ENCODE measurements around the gene PPP2R2C.

PPP2R2C gene

GRCh38 chr4:6273661-6273990, 198.8 kb downstream of the PPP2R2C start:
- TF ChIP-seq, protein P1, sequence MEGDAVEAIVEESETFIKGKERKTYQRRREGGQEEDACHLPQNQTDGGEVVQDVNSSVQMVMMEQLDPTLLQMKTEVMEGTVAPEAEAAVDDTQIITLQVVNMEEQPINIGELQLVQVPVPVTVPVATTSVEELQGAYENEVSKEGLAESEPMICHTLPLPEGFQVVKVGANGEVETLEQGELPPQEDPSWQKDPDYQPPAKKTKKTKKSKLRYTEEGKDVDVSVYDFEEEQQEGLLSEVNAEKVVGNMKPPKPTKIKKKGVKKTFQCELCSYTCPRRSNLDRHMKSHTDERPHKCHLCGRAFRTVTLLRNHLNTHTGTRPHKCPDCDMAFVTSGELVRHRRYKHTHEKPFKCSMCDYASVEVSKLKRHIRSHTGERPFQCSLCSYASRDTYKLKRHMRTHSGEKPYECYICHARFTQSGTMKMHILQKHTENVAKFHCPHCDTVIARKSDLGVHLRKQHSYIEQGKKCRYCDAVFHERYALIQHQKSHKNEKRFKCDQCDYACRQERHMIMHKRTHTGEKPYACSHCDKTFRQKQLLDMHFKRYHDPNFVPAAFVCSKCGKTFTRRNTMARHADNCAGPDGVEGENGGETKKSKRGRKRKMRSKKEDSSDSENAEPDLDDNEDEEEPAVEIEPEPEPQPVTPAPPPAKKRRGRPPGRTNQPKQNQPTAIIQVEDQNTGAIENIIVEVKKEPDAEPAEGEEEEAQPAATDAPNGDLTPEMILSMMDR (conservative IDR thresholded peaks at IDR 0.05; ENCODE audit: low read depth): no peak
- POLR2A ChIA-PET (ENCODE audit: low non-redundant PET): no interaction called here
- CTCF ChIA-PET: no interaction called here
- DNase-seq (ENCODE audit: low spot score): no peak
- peak overlapping the region; percentile 58 for H3K27ac ChIP-seq

DNA sequence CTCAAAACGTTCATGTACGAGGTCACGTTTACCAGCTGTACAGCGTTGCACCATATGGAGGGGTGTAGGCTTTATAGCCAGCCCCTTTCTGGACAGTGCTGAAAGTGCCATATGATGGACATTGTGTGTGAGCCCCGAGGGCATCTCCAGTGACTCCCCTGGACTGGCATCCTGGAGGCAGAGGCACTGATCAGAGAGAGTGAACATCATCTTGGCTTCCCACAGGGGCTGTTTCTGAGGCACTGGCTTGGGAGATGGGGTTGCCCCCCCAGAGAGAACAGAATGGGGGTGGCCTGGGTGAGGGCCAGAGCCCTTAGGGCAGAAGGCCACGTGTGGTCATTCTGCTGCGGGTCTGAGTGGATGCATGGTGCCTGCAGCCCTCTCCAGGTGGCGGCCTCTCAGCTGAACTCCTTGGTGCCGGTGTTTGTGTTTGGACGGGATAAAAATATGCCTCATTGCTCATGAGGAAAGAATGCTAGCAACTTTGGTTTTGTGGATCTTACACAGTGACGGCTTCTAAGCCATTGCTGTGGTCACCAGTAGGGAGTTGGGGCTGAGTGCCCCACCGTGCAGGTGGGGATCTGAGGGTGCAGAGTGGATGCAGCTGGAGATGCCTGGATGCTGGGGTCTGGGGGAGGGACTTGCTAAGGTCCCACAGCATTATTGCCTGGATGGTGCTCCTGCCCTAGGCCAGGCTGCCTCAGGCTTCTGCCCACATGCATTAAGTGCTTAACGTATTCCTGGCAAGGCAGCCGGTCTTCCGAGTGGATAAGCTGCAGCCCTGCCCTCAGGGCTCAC, 199.4 kb downstream of the PPP2R2C start:
- ChIA-PET POLR2A (ENCODE audit: low non-redundant PET) (no interaction called here), CTCF (no interaction called here)
- DNase-seq (ENCODE audit: low spot score): peak; percentile 45
- TF ChIP-seq, protein P1 (conservative IDR thresholded peaks at IDR 0.05; ENCODE audit: low read depth): no peak
- H3K27ac ChIP-seq: peak overlapping the region; percentile 58

DNA sequence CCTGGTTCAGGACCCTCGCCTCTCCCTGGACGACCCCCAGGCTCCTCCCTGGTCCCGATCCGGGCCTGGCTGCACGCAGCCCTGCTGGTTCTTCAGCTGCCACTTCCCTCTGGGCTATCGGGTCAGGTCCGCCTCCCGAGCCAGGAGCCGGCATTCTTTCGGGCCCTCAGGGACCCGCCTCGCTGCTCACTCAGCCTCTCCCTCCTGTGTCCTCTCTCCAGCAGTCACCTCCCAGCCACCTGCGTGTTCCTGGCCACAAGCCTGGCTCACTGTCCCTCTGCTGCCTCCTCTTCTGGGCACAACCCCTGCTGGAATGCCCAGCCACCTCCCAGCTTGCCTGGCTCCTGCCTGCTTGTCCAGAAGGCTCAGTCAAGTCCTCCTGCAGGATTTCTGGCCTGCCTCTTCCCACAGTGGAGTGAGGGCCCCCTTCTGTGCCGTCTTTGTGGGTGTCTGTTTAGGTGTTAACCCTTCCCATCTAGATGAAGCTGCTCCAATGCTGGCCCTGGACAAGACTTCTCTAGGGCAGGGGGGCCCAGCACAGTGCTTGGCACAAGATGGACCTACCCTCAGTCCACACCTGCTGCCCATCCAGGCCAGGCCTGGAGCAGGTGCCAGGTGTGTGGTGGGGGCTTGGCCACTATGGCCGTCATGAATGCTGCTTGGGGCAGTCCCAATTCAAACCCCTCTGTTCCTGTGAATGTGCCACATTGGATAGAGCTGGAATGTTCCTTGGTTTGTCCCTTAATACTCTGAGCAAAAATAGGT, 200.5 kb downstream of the PPP2R2C start:
- no peak overlapping the region for H3K27ac ChIP-seq
- ChIA-PET CTCF (interaction anchor here (0.6 kb wide), 1 partner anchor 815 kb away, joined by 3 read pairs; no protein-coding TSS in a partner anchor), POLR2A (ENCODE audit: low non-redundant PET) (no interaction called here)
- DNase-seq (ENCODE audit: low spot score): no peak
- TF ChIP-seq, protein P1 (conservative IDR thresholded peaks at IDR 0.05; ENCODE audit: low read depth): no peak

- no peak overlapping the region for H3K27ac ChIP-seq
- TF ChIP-seq, protein P1 (conservative IDR thresholded peaks at IDR 0.05; ENCODE audit: low read depth): no peak
- CTCF ChIA-PET: no interaction called here
- no peak for DNase-seq (ENCODE audit: low spot score)
- POLR2A ChIA-PET (ENCODE audit: low non-redundant PET): no interaction called here
Measured at GRCh38 chr4:6271206-6271605, 201.2 kb downstream of the PPP2R2C start.

- H3K27ac ChIP-seq: no peak overlapping the region
- CTCF ChIA-PET: no interaction called here
- DNase-seq (ENCODE audit: low spot score): no peak
- TF ChIP-seq, protein P1 (conservative IDR thresholded peaks at IDR 0.05; ENCODE audit: low read depth): no peak
- POLR2A ChIA-PET (ENCODE audit: low non-redundant PET): no interaction called here
Measured at GRCh38 chr4:6270636-6271121, 201.7 kb downstream of the PPP2R2C start.

Data from RWPE1 (cell line).